ENCODE results near the gene HASPIN. TPM values are rescaled to one million over a fixed set of nuclear protein-coding genes. Genes with fewer than 3 reads are reported as not detected.

The HASPIN gene
- total and polyA plus RNA-seq, 2 of the 8 experiments (the other 6 are each of a cell fraction or from before 2014, with no cell fraction given) = 7.8 to 29.5 TPM

Other genes with a start within 250 kb of the HASPIN start
- not detected in 2 replicates for gene ASPA, start 247.9 kb upstream of the HASPIN start, total RNA-seq (2021; fragmentation: NEBNext Ultra II Directional; extraction: Animal tissue kit (Norgen Biotek cat#: 25700))
- gene ASPA, start 247.9 kb upstream of the HASPIN start, polyA plus RNA-seq (2011; rRNA removed) = 0.03 TPM in 1 of 2 replicates, not detected in the other
- 0.40 and 0.56 TPM in 2 replicates for gene TRPV3, start 166.1 kb upstream of the HASPIN start, total RNA-seq (2021; fragmentation: NEBNext Ultra II Directional; extraction: Animal tissue kit (Norgen Biotek cat#: 25700))
- 1.0 and 1.1 TPM in 2 replicates for gene TRPV3, start 166.1 kb upstream of the HASPIN start, polyA plus RNA-seq (2011; rRNA removed)
- gene TRPV1, start 114.5 kb upstream of the HASPIN start, total RNA-seq (2021; fragmentation: NEBNext Ultra II Directional; extraction: Animal tissue kit (Norgen Biotek cat#: 25700)) = 2.5 and 3.0 TPM in 2 replicates
- 3.0 and 3.5 TPM in 2 replicates for gene TRPV1, start 114.5 kb upstream of the HASPIN start, polyA plus RNA-seq (2011; rRNA removed)
- 36.7 and 37.3 TPM in 2 replicates for gene SHPK, start 87.7 kb upstream of the HASPIN start, total RNA-seq (2021; fragmentation: NEBNext Ultra II Directional; extraction: Animal tissue kit (Norgen Biotek cat#: 25700))
- gene SHPK, start 87.7 kb upstream of the HASPIN start, polyA plus RNA-seq (2011; rRNA removed) = 28.6 and 35.5 TPM in 2 replicates
- gene CTNS, start 87.1 kb upstream of the HASPIN start, total RNA-seq (2021; fragmentation: NEBNext Ultra II Directional; extraction: Animal tissue kit (Norgen Biotek cat#: 25700)) = 12.9 and 16.4 TPM in 2 replicates
- gene CTNS, start 87.1 kb upstream of the HASPIN start, polyA plus RNA-seq (2011; rRNA removed) = 11.6 and 13.1 TPM in 2 replicates
- 81.8 and 83.5 TPM in 2 replicates for gene TAX1BP3, start 55.3 kb upstream of the HASPIN start, total RNA-seq (2021; fragmentation: NEBNext Ultra II Directional; extraction: Animal tissue kit (Norgen Biotek cat#: 25700))
- 65.3 and 87.8 TPM in 2 replicates for gene TAX1BP3, start 55.3 kb upstream of the HASPIN start, polyA plus RNA-seq (2011; rRNA removed)
- 81.5 and 86.5 TPM in 2 replicates for gene EMC6, start 55.1 kb upstream of the HASPIN start, total RNA-seq (2021; fragmentation: NEBNext Ultra II Directional; extraction: Animal tissue kit (Norgen Biotek cat#: 25700))
- 193 and 201 TPM in 2 replicates for gene EMC6, start 55.1 kb upstream of the HASPIN start, polyA plus RNA-seq (2011; rRNA removed)
- gene P2RX5, start 27.7 kb upstream of the HASPIN start, total RNA-seq (2021; fragmentation: NEBNext Ultra II Directional; extraction: Animal tissue kit (Norgen Biotek cat#: 25700)) = 15.5 and 15.6 TPM in 2 replicates
- 12.0 and 14.2 TPM in 2 replicates for gene P2RX5, start 27.7 kb upstream of the HASPIN start, polyA plus RNA-seq (2011; rRNA removed)
- gene ITGAE, start 77.3 kb downstream of the HASPIN start, total RNA-seq (2021; fragmentation: NEBNext Ultra II Directional; extraction: Animal tissue kit (Norgen Biotek cat#: 25700)) = 23.2 and 24.5 TPM in 2 replicates
- gene ITGAE, start 77.3 kb downstream of the HASPIN start, polyA plus RNA-seq (2011; rRNA removed) = 25.5 and 43.1 TPM in 2 replicates
- gene NCBP3, start 122.3 kb downstream of the HASPIN start, total RNA-seq (2021; fragmentation: NEBNext Ultra II Directional; extraction: Animal tissue kit (Norgen Biotek cat#: 25700)) = 46.1 and 47.9 TPM in 2 replicates
- gene NCBP3, start 122.3 kb downstream of the HASPIN start, polyA plus RNA-seq (2011; rRNA removed) = 16.5 and 19.6 TPM in 2 replicates
- gene CAMKK1, start 169.2 kb downstream of the HASPIN start, total RNA-seq (2021; fragmentation: NEBNext Ultra II Directional; extraction: Animal tissue kit (Norgen Biotek cat#: 25700)) = 7.6 and 8.5 TPM in 2 replicates
- 7.1 and 10.4 TPM in 2 replicates for gene CAMKK1, start 169.2 kb downstream of the HASPIN start, polyA plus RNA-seq (2011; rRNA removed)
- gene P2RX1, start 192.6 kb downstream of the HASPIN start, total RNA-seq (2021; fragmentation: NEBNext Ultra II Directional; extraction: Animal tissue kit (Norgen Biotek cat#: 25700)) = 0.19 and 0.45 TPM in 2 replicates
- gene P2RX1, start 192.6 kb downstream of the HASPIN start, polyA plus RNA-seq (2011; rRNA removed) = 1.1 and 1.6 TPM in 2 replicates
- 32.0 and 32.5 TPM in 2 replicates for gene ATP2A3, start 240.5 kb downstream of the HASPIN start, total RNA-seq (2021; fragmentation: NEBNext Ultra II Directional; extraction: Animal tissue kit (Norgen Biotek cat#: 25700))
- 18.4 and 28.7 TPM in 2 replicates for gene ATP2A3, start 240.5 kb downstream of the HASPIN start, polyA plus RNA-seq (2011; rRNA removed)

Data from H1 (cell line).